AG04449 (cell line): ENCODE measurements around the gene PVR.

Experiments used
- CTCF ChIA-PET: fragments of 350-600 bp; formaldehyde crosslinking; extraction: SDS; loops from one replicate; lab custom pipeline; 2021; ENCODE audit warnings: antibody characterized with exemption; lab: Yijun Ruan, JAX
- POLR2A ChIA-PET: fragments of 400-600, 350-600 bp; formaldehyde crosslinking; extraction: SDS; loops from one replicate; lab custom pipeline; 2020; ENCODE audit warnings: antibody characterized with exemption, inconsistent platforms; lab: Yijun Ruan, JAX
- DNase-seq: peaks from one replicate; pipeline ENCODE4 v3.0.0-alpha.2; 2010; ENCODE audit warnings: low read depth, low spot score
- H3K4me3 ChIP-seq: 2 replicates; pipeline ENCODE4 v1.5.1; 2011; ENCODE audit warnings: low read depth, mild to moderate bottlenecking, control low read depth, low read length
- CTCF ChIP-seq: IDR thresholded peaks from one replicate; pipeline ENCODE4 v1.5.1; 2011; ENCODE audit warnings: mild to moderate bottlenecking, moderate library complexity, low read length, control low read depth, inconsistent platforms; ENCODE audit not compliant: insufficient read depth; ENCODE audit errors: missing control alignments

PVR gene

GRCh38 chr19:44615863-44616247, 27.9 kb upstream of the PVR start:
- TF ChIP-seq CTCF: no peak
- CTCF ChIA-PET: interaction anchor here (1.2 to 2.3 kb wide), 2 partner anchors 10 to 11 kb away, joined by 4 to 12 read pairs; no protein-coding TSS in a partner anchor
- no peak for DNase-seq
- no peak overlapping the region for H3K4me3 ChIP-seq
- POLR2A ChIA-PET: interaction anchor here (0.5 kb wide), 1 partner anchor 373 kb away, joined by 3 read pairs; no protein-coding TSS in a partner anchor

GRCh38 chr19:44617110-44617880, 26.4 kb upstream of the PVR start:
- ChIA-PET CTCF (interaction anchor here (0.7 to 2.3 kb wide), 5 partner anchors 9 to 167 kb away, joined by 3 to 12 read pairs (median 4); no protein-coding TSS in a partner anchor), POLR2A (no interaction called here)
- DNase-seq: no peak
- no peak for TF ChIP-seq CTCF
- no peak overlapping the region for H3K4me3 ChIP-seq

DNA sequence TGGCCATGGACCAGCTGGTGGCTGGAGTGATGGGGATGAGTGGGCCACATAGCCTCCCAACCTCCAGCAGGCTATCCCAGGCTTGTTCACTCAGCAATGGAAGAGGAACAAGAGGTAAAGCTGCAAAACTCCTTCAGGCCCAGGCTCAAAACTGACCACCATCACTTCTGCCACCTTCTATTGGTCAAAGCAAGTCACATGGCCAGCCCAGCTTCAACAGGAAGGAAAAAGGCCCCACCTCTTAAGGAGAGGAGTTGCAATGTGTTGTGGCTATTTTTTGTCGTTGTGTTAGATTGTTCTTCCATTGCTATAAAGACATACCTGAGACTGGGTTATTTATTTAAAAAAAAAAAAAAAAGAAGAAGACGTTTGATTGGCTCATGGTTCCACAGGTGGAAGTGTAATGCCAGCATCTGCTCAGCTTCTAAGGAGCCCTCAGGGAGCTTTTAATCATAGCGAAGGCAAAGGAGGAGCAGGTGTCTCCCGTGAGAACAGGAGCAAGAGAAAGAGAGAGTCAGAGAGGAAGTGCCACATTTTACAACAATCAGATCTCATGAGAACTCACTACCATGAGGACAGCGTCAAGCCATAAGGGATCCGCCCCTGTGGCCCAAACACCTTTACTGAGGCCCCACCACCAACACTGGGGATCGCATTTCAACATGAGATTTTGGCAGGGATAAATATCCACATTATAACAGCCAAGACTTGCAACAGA, 24.9 kb upstream of the PVR start:
- CTCF ChIA-PET: interaction anchor here (0.8 kb wide), 1 partner anchor 36 kb away, joined by 3 read pairs; no protein-coding TSS in a partner anchor
- POLR2A ChIA-PET: no interaction called here
- no peak overlapping the region for H3K4me3 ChIP-seq
- no peak for DNase-seq
- no peak for TF ChIP-seq CTCF

GRCh38 chr19:44620667-44621066, 23.0 kb upstream of the PVR start:
- ChIA-PET CTCF (no interaction called here), POLR2A (no interaction called here)
- no peak overlapping the region for H3K4me3 ChIP-seq
- DNase-seq: no peak
- no peak for TF ChIP-seq CTCF

DNA sequence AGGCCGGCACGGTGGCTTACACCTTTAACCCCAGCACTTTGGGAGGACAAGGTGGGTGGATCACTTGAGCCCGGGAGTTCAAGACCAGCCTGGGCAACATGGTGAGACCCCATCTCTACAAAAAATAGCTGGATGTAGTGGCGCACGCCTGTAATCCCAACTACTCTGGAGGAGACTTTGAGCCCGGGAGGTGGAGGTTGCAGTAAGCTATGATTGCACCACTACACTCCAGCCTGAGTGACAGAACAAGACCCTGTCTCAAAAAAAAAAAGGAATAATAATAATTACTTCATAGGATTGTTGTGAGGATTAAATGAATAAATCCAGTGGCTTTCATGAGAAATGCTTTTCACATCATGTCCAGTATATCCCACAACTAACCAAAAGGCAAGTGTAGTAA, 22.3 kb upstream of the PVR start:
- ChIA-PET CTCF (no interaction called here), POLR2A (no interaction called here)
- no peak for TF ChIP-seq CTCF
- DNase-seq: no peak
- no peak overlapping the region for H3K4me3 ChIP-seq

GRCh38 chr19:44623080-44623479, 20.6 kb upstream of the PVR start:
- TF ChIP-seq CTCF: no peak
- DNase-seq: no peak
- no peak overlapping the region for H3K4me3 ChIP-seq
- CTCF ChIA-PET: interaction anchor here (1.0 kb wide), 1 partner anchor 35 kb away, joined by 4 read pairs; no protein-coding TSS in a partner anchor
- POLR2A ChIA-PET: no interaction called here
